ENCODE data around the gene FAXDC2.

FAXDC2 gene

DNA sequence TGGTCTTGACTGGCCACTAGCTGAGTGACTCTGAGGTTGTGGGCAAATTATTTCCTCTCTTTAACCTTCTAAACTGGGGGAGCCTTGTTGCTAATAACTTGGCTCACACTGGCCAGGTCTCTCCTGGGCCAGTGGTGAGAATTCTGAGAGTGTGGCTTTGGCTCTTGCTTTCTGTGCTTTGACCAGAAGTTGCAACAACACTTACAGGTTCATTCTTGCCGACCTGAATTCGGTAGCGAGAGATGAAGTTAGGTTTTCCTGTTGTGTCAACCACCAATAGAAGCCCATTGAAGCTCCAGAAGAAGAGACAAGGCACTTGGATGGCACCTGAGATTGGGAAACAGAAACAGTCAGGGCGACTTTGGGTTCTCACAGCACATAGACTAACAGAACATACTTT lies 19.8 kb downstream of the FAXDC2 start (continued):
- no peak for TF ChIP-seq ZNF239 (tag by site-specific recombination; IDR thresholded peaks at IDR 0.05)

DNA sequence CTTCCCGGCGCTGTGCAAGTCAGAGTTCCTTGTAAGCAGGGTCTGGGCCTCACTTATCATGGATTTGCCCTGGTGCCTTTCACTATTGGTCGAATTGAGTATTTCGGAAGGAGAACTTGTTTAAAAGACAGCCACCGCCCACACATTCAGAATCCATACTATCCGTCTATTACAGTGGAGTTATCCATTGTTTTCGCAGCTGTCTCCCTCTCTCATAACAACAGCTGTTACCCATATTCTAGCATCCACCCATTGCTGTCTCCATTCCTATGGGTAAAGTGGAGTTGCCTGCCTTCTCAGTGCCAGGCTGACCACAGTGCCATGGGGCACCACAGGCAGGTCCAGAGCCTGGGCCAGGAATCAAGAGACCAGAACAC lies 20.2 kb downstream of the FAXDC2 start:
- Histone ChIP-seq H3K36me3 (ENCODE audit: control insufficient read depth in 2 of 2, insufficient read depth in 1 of 2, low read length in 2 of 2) (peaks cover 31 to 33% of the 10 kb centered on the region in 2 experiments; a peak in 2 of 3 replicates), H3K4me1 (ENCODE audit: control insufficient read depth, insufficient read depth, low read length) (peaks cover 10% of the 10 kb centered on the region; the same call in 1 of the 2 replicates), H3K4me3 (ENCODE audit: low read depth, low read length) (no peak overlapping the region), H3K27ac (ENCODE audit: extremely low read depth, low read depth, low read length) (no peak overlapping the region), H3K9me3 (ENCODE audit: control insufficient read depth, insufficient read depth, low read depth, low read length) (no peaks in the 10 kb centered on the region)
- POLR2A ChIA-PET: no interaction called here
- TF ChIP-seq FEZF1 (tag by site-specific recombination; IDR thresholded peaks at IDR 0.05) (no peak), KLF1 (tag by site-specific recombination; IDR thresholded peaks at IDR 0.05) (no peak), ZNF48 (tag by site-specific recombination; IDR thresholded peaks at IDR 0.05) (no peak), ZNF791 (tag by site-specific recombination; IDR thresholded peaks at IDR 0.05) (no peak), ZNF19 (tag by site-specific recombination; IDR thresholded peaks at IDR 0.05; ENCODE audit: low read depth) (no peak), ZNF544 (tag by site-specific recombination; IDR thresholded peaks at IDR 0.05) (no peak)
- CTCF ChIA-PET: no interaction called here

DNA sequence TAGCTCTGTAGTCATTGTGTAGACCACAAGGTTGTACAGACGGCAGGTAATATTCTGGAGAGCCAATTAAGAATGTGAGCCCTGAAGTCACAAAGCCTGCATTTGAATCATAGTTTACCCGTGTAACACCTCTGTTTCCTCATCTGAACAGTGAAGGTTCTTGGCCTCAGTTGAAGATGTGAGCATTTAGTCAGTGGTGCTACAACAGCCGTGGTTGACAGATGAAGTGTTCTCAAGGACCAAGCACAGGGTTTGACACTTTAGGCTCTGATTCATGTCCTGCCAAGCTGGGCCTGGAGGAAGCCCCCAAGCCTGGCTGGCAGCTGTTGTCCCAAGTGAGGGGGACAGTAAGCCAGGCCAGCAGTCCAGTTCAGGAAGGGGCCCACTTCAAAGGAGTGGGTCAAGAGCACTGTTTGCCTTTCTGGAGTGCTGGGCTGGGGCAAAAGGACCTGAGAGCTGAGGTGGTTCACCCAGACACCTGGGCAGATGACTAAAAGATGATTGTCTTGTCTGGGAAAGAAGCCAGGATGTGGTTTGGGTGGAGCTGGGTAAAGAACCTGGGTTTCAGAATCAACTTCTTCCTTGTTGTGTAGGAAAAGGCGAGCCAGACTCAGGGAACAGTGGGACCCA lies 20.7 kb downstream of the FAXDC2 start:
- Histone ChIP-seq H3K36me3 (ENCODE audit: control insufficient read depth in 2 of 2, insufficient read depth in 1 of 2, low read length in 2 of 2) (peaks cover 31 to 33% of the 10 kb centered on the region in 2 experiments; a peak in 2 of 3 replicates), H3K4me1 (ENCODE audit: control insufficient read depth, insufficient read depth, low read length) (peaks cover 7% of the 10 kb centered on the region; the same call in 1 of the 2 replicates), H3K4me3 (ENCODE audit: low read depth, low read length) (no peak overlapping the region), H3K9me3 (ENCODE audit: control insufficient read depth, insufficient read depth, low read depth, low read length) (no peaks in the 10 kb centered on the region), H3K27ac (ENCODE audit: extremely low read depth, low read depth, low read length) (no peak overlapping the region)
- ChIA-PET CTCF (interaction anchor here (0.5 to 0.6 kb wide), 2 partner anchors 19 to 59 kb away, joined by 3 read pairs; no protein-coding TSS in a partner anchor), POLR2A (no interaction called here)
- TF ChIP-seq KLF16 (tag by site-specific recombination; IDR thresholded peaks at IDR 0.05) (no peak), ZNF202 (tag by site-specific recombination; IDR thresholded peaks at IDR 0.05; ENCODE audit: borderline replicate concordance) (no peak), ZNF140 (tag by site-specific recombination; IDR thresholded peaks at IDR 0.05) (no peak), ZSCAN30 (tag by site-specific recombination; IDR thresholded peaks at IDR 0.05) (no peak), ZNF10 (tag by site-specific recombination; IDR thresholded peaks at IDR 0.05) (no peak), ZNF670 (tag by site-specific recombination; IDR thresholded peaks at IDR 0.05; ENCODE audit: low read depth) (no peak), ZNF830 (tag by site-specific recombination; IDR thresholded peaks at IDR 0.05; ENCODE audit: low read depth) (no peak), ZNF571 (tag by site-specific recombination; IDR thresholded peaks at IDR 0.05) (no peak), ZNF37A (tag by site-specific recombination; IDR thresholded peaks at IDR 0.05) (no peak), ZNF501 (tag by site-specific recombination; IDR thresholded peaks at IDR 0.05) (no peak), KLF7 (tag by site-specific recombination; IDR thresholded peaks at IDR 0.05; ENCODE audit: borderline replicate concordance) (no peak), ZNF341 (tag by site-specific recombination; IDR thresholded peaks at IDR 0.05; ENCODE audit: low read depth) (no peak)
- TF ChIP-seq, protein P1, sequence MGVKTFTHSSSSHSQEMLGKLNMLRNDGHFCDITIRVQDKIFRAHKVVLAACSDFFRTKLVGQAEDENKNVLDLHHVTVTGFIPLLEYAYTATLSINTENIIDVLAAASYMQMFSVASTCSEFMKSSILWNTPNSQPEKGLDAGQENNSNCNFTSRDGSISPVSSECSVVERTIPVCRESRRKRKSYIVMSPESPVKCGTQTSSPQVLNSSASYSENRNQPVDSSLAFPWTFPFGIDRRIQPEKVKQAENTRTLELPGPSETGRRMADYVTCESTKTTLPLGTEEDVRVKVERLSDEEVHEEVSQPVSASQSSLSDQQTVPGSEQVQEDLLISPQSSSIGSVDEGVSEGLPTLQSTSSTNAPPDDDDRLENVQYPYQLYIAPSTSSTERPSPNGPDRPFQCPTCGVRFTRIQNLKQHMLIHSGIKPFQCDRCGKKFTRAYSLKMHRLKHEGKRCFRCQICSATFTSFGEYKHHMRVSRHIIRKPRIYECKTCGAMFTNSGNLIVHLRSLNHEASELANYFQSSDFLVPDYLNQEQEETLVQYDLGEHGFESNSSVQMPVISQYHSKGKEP (tag by site-specific recombination; IDR thresholded peaks at IDR 0.05): no peak
- TF ChIP-seq, protein P2, sequence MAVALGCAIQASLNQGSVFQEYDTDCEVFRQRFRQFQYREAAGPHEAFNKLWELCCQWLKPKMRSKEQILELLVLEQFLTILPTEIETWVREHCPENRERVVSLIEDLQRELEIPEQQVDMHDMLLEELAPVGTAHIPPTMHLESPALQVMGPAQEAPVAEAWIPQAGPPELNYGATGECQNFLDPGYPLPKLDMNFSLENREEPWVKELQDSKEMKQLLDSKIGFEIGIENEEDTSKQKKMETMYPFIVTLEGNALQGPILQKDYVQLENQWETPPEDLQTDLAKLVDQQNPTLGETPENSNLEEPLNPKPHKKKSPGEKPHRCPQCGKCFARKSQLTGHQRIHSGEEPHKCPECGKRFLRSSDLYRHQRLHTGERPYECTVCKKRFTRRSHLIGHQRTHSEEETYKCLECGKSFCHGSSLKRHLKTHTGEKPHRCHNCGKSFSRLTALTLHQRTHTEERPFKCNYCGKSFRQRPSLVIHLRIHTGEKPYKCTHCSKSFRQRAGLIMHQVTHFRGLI (tag by site-specific recombination; IDR thresholded peaks at IDR 0.05): no peak

Measured in HEK293 (cell line).